Measurements from ENCODE around the gene ELF4. TPM values are rescaled to one million over a fixed set of nuclear protein-coding genes. Genes with fewer than 3 reads are reported as not detected.

Gene ELF4
- total RNA-seq, 3 donors from 2014 or later (not counting 1 experiment from before 2014, with no cell fraction given) = 83.3 to 105 (median 98.7) TPM

GRCh38 chrX:130125091-130125874 is 15.0 kb upstream of the ELF4 start:
- H3K27ac Mint-ChIP-seq = no peak overlapping the region

GRCh38 chrX:130124577-130124976 is 14.3 kb upstream of the ELF4 start:
- DNase-seq = no peak
- no peak for ATAC-seq
- H3K27ac ChIP-seq (ENCODE audit: low read length) = no peak overlapping the region
- Mint-ChIP-seq H3K27me3 (ENCODE audit: low read depth in 2 of 2) (peaks cover 0 to 8% of the 10 kb centered on the region in 2 donors), H3K9me3 (no peaks in the 10 kb centered on the region), H3K36me3 (no peaks in the 10 kb centered on the region), H3K4me3 (no peak overlapping the region), H3K27ac (no peak overlapping the region), H3K4me1 (peaks cover 5 to 10% of the 10 kb centered on the region in 2 donors)
- no peaks in the 10 kb centered on the region for H3K27me3 ChIP-seq (ENCODE audit: control insufficient read depth, insufficient read depth, low read length)
- peaks cover 5% of the 10 kb centered on the region for H3K36me3 ChIP-seq (ENCODE audit: control insufficient read depth, insufficient read depth, low read length)
- H3K9me3 ChIP-seq (ENCODE audit: control insufficient read depth, insufficient read depth, low read length) = no peaks in the 10 kb centered on the region
- no peak for TF ChIP-seq CTCF (IDR thresholded peaks at IDR 0.05)
- no peak overlapping the region for H3K4me3 ChIP-seq (ENCODE audit: low read length)
- peaks cover 16% of the 10 kb centered on the region for H3K4me1 ChIP-seq (ENCODE audit: control insufficient read depth, insufficient read depth, low read length)
- 87% methylated on average over 4 of the region's 4 CpGs for WGBS (ENCODE audit: insufficient coverage)
- intact Hi-C loops (cut with micrococcal nuclease) = loop anchor here (5.0 kb wide), 1 partner anchor 68 kb away; no protein-coding TSS in a partner anchor

More at GRCh38 chrX:130125091-130125874, 15.0 kb upstream of the ELF4 start:
- peaks cover 12% of the 10 kb centered on the region for H3K4me1 ChIP-seq (ENCODE audit: control insufficient read depth, insufficient read depth, low read length)
- H3K27me3 ChIP-seq (ENCODE audit: control insufficient read depth, insufficient read depth, low read length) = no peaks in the 10 kb centered on the region
- H3K27ac ChIP-seq (ENCODE audit: low read length) = no peak overlapping the region
- no peaks in the 10 kb centered on the region for H3K36me3 Mint-ChIP-seq
- intact Hi-C loops (cut with micrococcal nuclease) = no loop called here
- ATAC-seq (no peak), DNase-seq (no peak)
- no peak for TF ChIP-seq CTCF (IDR thresholded peaks at IDR 0.05)
- H3K9me3 Mint-ChIP-seq = no peaks in the 10 kb centered on the region
- H3K36me3 ChIP-seq (ENCODE audit: control insufficient read depth, insufficient read depth, low read length) = peaks cover 5% of the 10 kb centered on the region
- 94% methylated on average over 8 of the region's 13 CpGs for WGBS (ENCODE audit: insufficient coverage)
- no peak overlapping the region for H3K4me3 Mint-ChIP-seq
- peaks cover 0 to 8% of the 10 kb centered on the region in 2 donors for H3K27me3 Mint-ChIP-seq (ENCODE audit: low read depth in 2 of 2)
- peaks cover 2 to 4% of the 10 kb centered on the region in 2 donors for H3K4me1 Mint-ChIP-seq
- H3K9me3 ChIP-seq (ENCODE audit: control insufficient read depth, insufficient read depth, low read length) = no peaks in the 10 kb centered on the region
- H3K4me3 ChIP-seq (ENCODE audit: low read length) = no peak overlapping the region

- H3K27ac Mint-ChIP-seq = peak overlapping the region; percentile 36 to 74
- ATAC-seq = no peak
- WGBS (ENCODE audit: insufficient coverage) = 76% methylated on average over 13 of the region's 13 CpGs
- no peaks in the 10 kb centered on the region for H3K36me3 ChIP-seq (ENCODE audit: control insufficient read depth, insufficient read depth, low read length)
- intact Hi-C loops (cut with micrococcal nuclease) = loop anchor here (5.0 kb wide), 1 partner anchor 71 kb away; no protein-coding TSS in a partner anchor
- no peaks in the 10 kb centered on the region for H3K27me3 ChIP-seq (ENCODE audit: control insufficient read depth, insufficient read depth, low read length)
- DNase-seq = no peak
- H3K4me3 Mint-ChIP-seq = peak overlapping the region; percentile 25
- H3K4me1 Mint-ChIP-seq = peaks cover 10 to 11% of the 10 kb centered on the region in 2 donors
- no peak overlapping the region for H3K27ac ChIP-seq (ENCODE audit: low read length)
- TF ChIP-seq CTCF (IDR thresholded peaks at IDR 0.05) = no peak
- H3K27me3 Mint-ChIP-seq (ENCODE audit: low read depth in 2 of 2) = peaks cover 0 to 8% of the 10 kb centered on the region in 2 donors
- H3K9me3 Mint-ChIP-seq = no peaks in the 10 kb centered on the region
- H3K4me3 ChIP-seq (ENCODE audit: low read length) = no peak overlapping the region
- peaks cover 29% of the 10 kb centered on the region for H3K4me1 ChIP-seq (ENCODE audit: control insufficient read depth, insufficient read depth, low read length)
- H3K36me3 Mint-ChIP-seq = no peaks in the 10 kb centered on the region
- no peaks in the 10 kb centered on the region for H3K9me3 ChIP-seq (ENCODE audit: control insufficient read depth, insufficient read depth, low read length)
These were observed 11.2 kb upstream of the ELF4 start for GRCh38 chrX:130121505-130121800.

Measured in natural killer cell (primary cell).